H1 (cell line): ENCODE results near the gene GAST. TPM values are rescaled to one million over a fixed set of nuclear protein-coding genes. Genes with fewer than 3 reads are reported as not detected.

ENCODE experiments used
- BACH1 ChIP-seq: IDR thresholded peaks from 2 replicates; pipeline ENCODE4 v1.6.1; 2012; ENCODE audit warnings: low read length, improper control_type of control experiment
- GABPA ChIP-seq: IDR thresholded peaks from 2 replicates; pipeline ENCODE4 v1.6.1; 2011; ENCODE audit warnings: mild to moderate bottlenecking, low read length, moderate library complexity, borderline replicate concordance; ENCODE audit not compliant: insufficient read depth
- RAD21 ChIP-seq, 2 experiments: IDR thresholded peaks in 1 of 2; conservative IDR thresholded peaks in 1 of 2; 2 replicates each; pipeline ENCODE4 v1.6.1; 2011; ENCODE audit warnings: low read depth in 2 of 2, low read length in 2 of 2, improper control_type of control experiment in 1 of 2, inconsistent platforms in 1 of 2, mild to moderate bottlenecking in 1 of 2, moderate library complexity in 1 of 2
- ZNF274 ChIP-seq: IDR thresholded peaks from 2 replicates; pipeline ENCODE4 v1.7.0; 2012; ENCODE audit warnings: low read length, borderline replicate concordance; ENCODE audit errors: extremely low read depth
- polyA plus RNA-seq, 7 experiments: library from polyadenylated mRNA; depleted of rRNA in 3 of 7; stranded (reverse) in 5 of 7; unstranded in 2 of 7; fragments of >200 nt in 5 of 7; fragments of 200-250 nt in 2 of 7; gene quantifications; 1 replicate in 5 of 7; 2 replicates in 1 of 7; 4 replicates in 1 of 7; pipeline versions ENCODE4 v1.2.1 to v1.2.3, GENCODE V29; 2011 to 2013; ENCODE audit warnings: missing spikeins in 2 of 7, mixed read lengths in 2 of 7
- total RNA-seq: library from RNA; stranded (reverse); fragmentation: NEBNext Ultra II Directional; extraction: Animal tissue kit (Norgen Biotek cat#: 25700); gene quantifications from 2 replicates; pipeline ENCODE4 v1.2.1, GENCODE V29; 2021
- TF ChIP-seq, protein P1 (sequence below), 3 experiments: IDR thresholded peaks; 1 replicate in 2 of 3; 2 replicates in 1 of 3; pipeline versions ENCODE4 v1.5.1 to v1.6.1; 2011; ENCODE audit warnings: low read length in 3 of 3, mild to moderate bottlenecking in 3 of 3, inconsistent platforms in 2 of 3, low read depth in 1 of 3, moderate library complexity in 1 of 3; ENCODE audit not compliant: insufficient read depth in 1 of 3; ENCODE audit errors: control extremely low read depth in 1 of 3
- TF ChIP-seq, protein P2 (sequence below): IDR thresholded peaks from 2 replicates; pipeline ENCODE4 v1.6.1; 2012; ENCODE audit warnings: inconsistent platforms

The GAST gene
- total and polyA plus RNA-seq, 2 of the 8 experiments (the other 6 are each of a cell fraction or from before 2014, with no cell fraction given), result not detected

DNA sequence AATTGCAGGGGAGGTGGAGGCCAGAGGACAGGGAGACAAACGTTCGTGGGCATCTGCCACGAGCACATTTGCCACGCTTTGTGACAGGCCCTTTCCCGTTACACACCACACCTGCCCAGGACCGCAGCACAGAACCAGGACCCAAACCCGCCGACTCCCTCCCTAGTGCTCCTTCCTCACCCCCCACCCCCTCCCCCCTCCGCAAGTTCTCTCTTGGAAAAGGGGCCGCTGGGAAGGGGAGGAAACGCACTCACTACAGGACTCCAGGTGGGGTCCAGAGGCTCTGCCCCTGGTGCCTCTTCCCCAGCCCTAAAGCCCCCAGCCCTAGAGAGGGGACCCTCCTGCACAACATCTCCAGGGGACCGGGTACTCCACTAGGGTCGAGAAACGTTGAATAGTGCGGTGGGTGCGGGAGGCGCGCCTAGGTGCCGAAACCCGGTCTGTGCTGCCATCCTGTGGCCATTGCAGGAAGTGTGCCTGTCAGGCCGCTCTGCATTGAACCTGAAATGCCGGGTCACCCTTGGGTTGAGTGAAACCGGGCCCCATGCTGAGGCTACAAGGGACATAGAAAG, 45.3 kb upstream of the GAST start (continued):
- TF ChIP-seq, protein P1, sequence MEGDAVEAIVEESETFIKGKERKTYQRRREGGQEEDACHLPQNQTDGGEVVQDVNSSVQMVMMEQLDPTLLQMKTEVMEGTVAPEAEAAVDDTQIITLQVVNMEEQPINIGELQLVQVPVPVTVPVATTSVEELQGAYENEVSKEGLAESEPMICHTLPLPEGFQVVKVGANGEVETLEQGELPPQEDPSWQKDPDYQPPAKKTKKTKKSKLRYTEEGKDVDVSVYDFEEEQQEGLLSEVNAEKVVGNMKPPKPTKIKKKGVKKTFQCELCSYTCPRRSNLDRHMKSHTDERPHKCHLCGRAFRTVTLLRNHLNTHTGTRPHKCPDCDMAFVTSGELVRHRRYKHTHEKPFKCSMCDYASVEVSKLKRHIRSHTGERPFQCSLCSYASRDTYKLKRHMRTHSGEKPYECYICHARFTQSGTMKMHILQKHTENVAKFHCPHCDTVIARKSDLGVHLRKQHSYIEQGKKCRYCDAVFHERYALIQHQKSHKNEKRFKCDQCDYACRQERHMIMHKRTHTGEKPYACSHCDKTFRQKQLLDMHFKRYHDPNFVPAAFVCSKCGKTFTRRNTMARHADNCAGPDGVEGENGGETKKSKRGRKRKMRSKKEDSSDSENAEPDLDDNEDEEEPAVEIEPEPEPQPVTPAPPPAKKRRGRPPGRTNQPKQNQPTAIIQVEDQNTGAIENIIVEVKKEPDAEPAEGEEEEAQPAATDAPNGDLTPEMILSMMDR (IDR thresholded peaks at IDR 0.05; ENCODE audit: control extremely low read depth in 1 of 3, insufficient read depth in 1 of 3, low read depth in 1 of 3, low read length in 3 of 3), result peak; percentile 86 to 97 (median 97)
- no peak for TF ChIP-seq GABPA
- TF ChIP-seq BACH1, result 0 out of 2 replicates have a peak, but pooled peaks have one; percentile 6
- TF ChIP-seq, protein P2, sequence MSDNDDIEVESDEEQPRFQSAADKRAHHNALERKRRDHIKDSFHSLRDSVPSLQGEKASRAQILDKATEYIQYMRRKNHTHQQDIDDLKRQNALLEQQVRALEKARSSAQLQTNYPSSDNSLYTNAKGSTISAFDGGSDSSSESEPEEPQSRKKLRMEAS, result peak; percentile 30
- TF ChIP-seq ZNF274, result no peak
- TF ChIP-seq RAD21 (IDR thresholded peaks at IDR 0.05 in 1 of 2, conservative IDR thresholded peaks at IDR 0.05 in 1 of 2; ENCODE audit: low read depth in 2 of 2, low read length in 2 of 2), result peak; percentile 88 to 90
- TF ChIP-seq, all 59 proteins: peak for 6
